Tibial nerve (tissue), 4 donors: ENCODE data around the gene EXOC6B. TPM values are rescaled to one million over a fixed set of nuclear protein-coding genes. Genes with fewer than 3 reads are reported as not detected.

ENCODE experiments used
- DNase-seq, 2 donors: peaks; one replicate each; pipeline ENCODE4 v3.0.0-alpha.2; 2019; ENCODE audit warnings: low spot score in 2 of 2
- H3K27ac ChIP-seq, 4 donors: fragments of 200-600 bp; sonication (generic) in 3 of 4; one replicate each; pipeline ENCODE4 v1.5.1; 2017 to 2019; ENCODE audit warnings: mild to moderate bottlenecking in 1 of 4
- H3K27me3 ChIP-seq, 2 donors: fragments of 200-600 bp; sonication (generic) in 1 of 2; one replicate each; pipeline versions ENCODE4 v1.5.1 to v1.6.0; 2017 to 2019
- H3K36me3 ChIP-seq, 3 donors: fragments of 200-600 bp; sonication (generic); one replicate each; pipeline ENCODE4 v1.5.1; 2018 to 2019
- H3K4me1 ChIP-seq, 4 donors: fragments of 200-600 bp; sonication (generic) in 3 of 4; one replicate each; pipeline ENCODE4 v1.5.1; 2017 to 2019
- H3K4me3 ChIP-seq, 4 donors: fragments of 200-600 bp; sonication (generic) in 3 of 4; one replicate each; pipeline ENCODE4 v1.5.1; 2017 to 2019; ENCODE audit warnings: mild to moderate bottlenecking in 1 of 4, moderate library complexity in 1 of 4
- H3K9me3 ChIP-seq, 4 donors: fragments of 200-600 bp; sonication (generic) in 3 of 4; one replicate each; pipeline ENCODE4 v1.5.1; 2017 to 2019
- CTCF ChIP-seq, 5 experiments: fragments of 200-600 bp in 3 of 5; fragments of 450-650 bp in 2 of 5; sonication (generic) in 3 of 5; IDR thresholded peaks; one replicate each; pipeline ENCODE4 v1.5.1; 2016 to 2019; ENCODE audit warnings: antibody characterized with exemption in 5 of 5, mild to moderate bottlenecking in 3 of 5, moderate library complexity in 2 of 5
- EP300 ChIP-seq, 2 donors: sonication (generic); formaldehyde crosslinking; IDR thresholded peaks; one replicate each; pipeline ENCODE4 v1.6.1; 2017; ENCODE audit warnings: antibody characterized with exemption in 2 of 2, mild to moderate bottlenecking in 1 of 2
- POLR2A ChIP-seq, 2 donors: fragments of 450-650 bp; IDR thresholded peaks; one replicate each; pipeline ENCODE4 v1.6.1; 2017; ENCODE audit warnings: antibody characterized with exemption in 2 of 2, mild to moderate bottlenecking in 2 of 2, moderate library complexity in 2 of 2
- WGBS, 2 donors: methylation state at CpG; one replicate each; pipeline ENCODE4 v1.1.5; 2018; 5-methylcytosine and 5-hydroxymethylcytosine counted together
- total RNA-seq, 4 donors: library from RNA; depleted of rRNA; stranded (reverse); fragments of >200 nt; gene quantifications; one replicate each; pipeline ENCODE4 v1.1.0, GENCODE V29; 2016

EXOC6B gene
- total RNA-seq, 4 donors from 2014 or later = 22.1 to 41.1 (median 30.3) TPM

GRCh38 chr2:72349016-72349415 is 476.8 kb downstream of the EXOC6B start:
- 16 to 27% methylated on average over 3 of the region's 3 CpGs for WGBS, 2 donors
- Histone ChIP-seq H3K9me3 (no peaks in the 10 kb centered on the region), H3K27me3 (no peaks in the 10 kb centered on the region), H3K4me1 (no peaks in the 10 kb centered on the region), H3K4me3 (no peak overlapping the region), H3K27ac (no peak overlapping the region), H3K36me3 (no peaks in the 10 kb centered on the region)
- no peak for TF ChIP-seq EP300 (IDR thresholded peaks at IDR 0.05)
- no peak for TF ChIP-seq CTCF (IDR thresholded peaks at IDR 0.05)
- no peak for TF ChIP-seq POLR2A (IDR thresholded peaks at IDR 0.05)
- DNase-seq = no peak

GRCh38 chr2:72347081-72347480 is 478.8 kb downstream of the EXOC6B start:
- Histone ChIP-seq H3K27me3 (no peaks in the 10 kb centered on the region), H3K4me1 (no peaks in the 10 kb centered on the region), H3K4me3 (no peak overlapping the region), H3K36me3 (no peaks in the 10 kb centered on the region), H3K9me3 (no peaks in the 10 kb centered on the region), H3K27ac (no peak overlapping the region)
- 66 to 80% methylated on average over 1 of the region's 1 CpG for WGBS, 2 donors
- DNase-seq = no peak
- no peak for TF ChIP-seq EP300 (IDR thresholded peaks at IDR 0.05)
- no peak for TF ChIP-seq CTCF (IDR thresholded peaks at IDR 0.05)
- TF ChIP-seq POLR2A (IDR thresholded peaks at IDR 0.05) = no peak

- Histone ChIP-seq H3K9me3 (no peaks in the 10 kb centered on the region), H3K27ac (no peak overlapping the region), H3K4me3 (no peak overlapping the region), H3K27me3 (no peaks in the 10 kb centered on the region), H3K36me3 (no peaks in the 10 kb centered on the region), H3K4me1 (no peaks in the 10 kb centered on the region)
- no peak for DNase-seq
- TF ChIP-seq POLR2A (IDR thresholded peaks at IDR 0.05) (no peak), CTCF (IDR thresholded peaks at IDR 0.05) (no peak), EP300 (IDR thresholded peaks at IDR 0.05) (no peak)
- WGBS, 2 donors = 94 to 100% methylated on average over 1 of the region's 1 CpG
Measured at GRCh38 chr2:72341639-72342038, 484.2 kb downstream of the EXOC6B start.

GRCh38 chr2:72340665-72341064 is 485.2 kb downstream of the EXOC6B start:
- H3K27me3 ChIP-seq = no peaks in the 10 kb centered on the region
- no peak for DNase-seq
- H3K4me1 ChIP-seq = no peaks in the 10 kb centered on the region
- H3K4me3 ChIP-seq = no peak overlapping the region
- TF ChIP-seq CTCF (IDR thresholded peaks at IDR 0.05) = no peak
- no peak overlapping the region for H3K27ac ChIP-seq
- H3K36me3 ChIP-seq = no peaks in the 10 kb centered on the region
- H3K9me3 ChIP-seq = no peaks in the 10 kb centered on the region
- WGBS, 2 donors = 66 to 71% methylated on average over 4 of the region's 4 CpGs

GRCh38 chr2:72338076-72338475 is 487.8 kb downstream of the EXOC6B start:
- no peak for TF ChIP-seq CTCF (IDR thresholded peaks at IDR 0.05)
- no peak for TF ChIP-seq POLR2A (IDR thresholded peaks at IDR 0.05)
- no peak for TF ChIP-seq EP300 (IDR thresholded peaks at IDR 0.05)
- Histone ChIP-seq H3K4me1 (no peaks in the 10 kb centered on the region), H3K27me3 (no peaks in the 10 kb centered on the region), H3K4me3 (no peak overlapping the region), H3K9me3 (no peaks in the 10 kb centered on the region), H3K27ac (no peak overlapping the region), H3K36me3 (no peaks in the 10 kb centered on the region)
- 84 to 90% methylated on average over 1 of the region's 1 CpG for WGBS, 2 donors
- DNase-seq = no peak
